ENCODE measurements around the gene LMBR1.

Gene LMBR1

GRCh38 chr7:156778201-156778600, 114.8 kb downstream of the LMBR1 start:
- H3K4me3 ChIP-seq (ENCODE audit: low read depth, low read length) = no peak overlapping the region
- no peak for TF ChIP-seq CTCF (IDR thresholded peaks at IDR 0.05; ENCODE audit: insufficient read depth, low read depth, low read length, missing control alignments)
- no peak for DNase-seq (ENCODE audit: low read depth)

GRCh38 chr7:156777364-156778069, 115.5 kb downstream of the LMBR1 start:
- H3K4me3 ChIP-seq (ENCODE audit: low read depth, low read length) = no peak overlapping the region
- DNase-seq (ENCODE audit: low read depth) = no peak
- no peak for TF ChIP-seq CTCF (IDR thresholded peaks at IDR 0.05; ENCODE audit: insufficient read depth, low read depth, low read length, missing control alignments)

- no peak for TF ChIP-seq CTCF (IDR thresholded peaks at IDR 0.05; ENCODE audit: insufficient read depth, low read depth, low read length, missing control alignments)
- H3K4me3 ChIP-seq (ENCODE audit: low read depth, low read length) = no peak overlapping the region
- DNase-seq (ENCODE audit: low read depth) = no peak
Measured at GRCh38 chr7:156776527-156776926, 116.5 kb downstream of the LMBR1 start.

- no peak overlapping the region for H3K4me3 ChIP-seq (ENCODE audit: low read depth, low read length)
- DNase-seq (ENCODE audit: low read depth) = peak; percentile 51
- TF ChIP-seq CTCF (IDR thresholded peaks at IDR 0.05; ENCODE audit: insufficient read depth, low read depth, low read length, missing control alignments) = no peak
Measured at GRCh38 chr7:156773966-156774365, 119.0 kb downstream of the LMBR1 start.

- H3K4me3 ChIP-seq (ENCODE audit: low read depth, low read length) = no peak overlapping the region
- no peak for TF ChIP-seq CTCF (IDR thresholded peaks at IDR 0.05; ENCODE audit: insufficient read depth, low read depth, low read length, missing control alignments)
- no peak for DNase-seq (ENCODE audit: low read depth)
Measured at GRCh38 chr7:156772725-156773124, 120.3 kb downstream of the LMBR1 start.

GRCh38 chr7:156768698-156769472, 124.1 kb downstream of the LMBR1 start:
- no peak for TF ChIP-seq CTCF (IDR thresholded peaks at IDR 0.05; ENCODE audit: insufficient read depth, low read depth, low read length, missing control alignments)
- peak; percentile 39 for DNase-seq (ENCODE audit: low read depth)

More at GRCh38 chr7:156768698-156769472, 124.1 kb downstream of the LMBR1 start:
- no peak overlapping the region for H3K4me3 ChIP-seq (ENCODE audit: low read depth, low read length)

Measured in GM12865 (cell line).